Colonic mucosa (tissue), 4 donors: ENCODE data around the gene PTPN13. TPM values are rescaled to one million over a fixed set of nuclear protein-coding genes. Genes with fewer than 3 reads are reported as not detected.

Experiments
- DNase-seq: peaks from one replicate; pipeline ENCODE4 v3.0.0-alpha.2; 2020
- H3K27ac ChIP-seq: fragments of 200-600 bp; one replicate; pipeline ENCODE4 v1.8.0; 2021
- H3K27me3 ChIP-seq: fragments of 200-600 bp; one replicate; pipeline ENCODE4 v1.8.0; 2021
- H3K36me3 ChIP-seq: fragments of 200-600 bp; one replicate; pipeline ENCODE4 v1.8.0; 2021
- H3K4me1 ChIP-seq: fragments of 200-600 bp; one replicate; pipeline ENCODE4 v1.8.0; 2021; ENCODE audit warnings: mild to moderate bottlenecking
- H3K4me3 ChIP-seq: fragments of 200-600 bp; one replicate; pipeline ENCODE4 v1.8.0; 2021
- H3K9ac ChIP-seq, 2 donors: one replicate each; pipeline ENCODE4 v1.7.0; 2013; ENCODE audit warnings: control low read depth in 2 of 2, low read depth in 2 of 2, low read length in 2 of 2
- H3K9me3 ChIP-seq: fragments of 200-600 bp; one replicate; pipeline ENCODE4 v1.8.0; 2021
- intact Hi-C: fragments of 100-400 bp; cut with DNase I; formaldehyde crosslinking; loops from one replicate; pipeline ENCODE4 v1.14.1; 2022
- total RNA-seq, 2 donors: library from RNA; stranded (reverse); fragmentation: NEBNext Ultra II Directional in 1 of 2; extraction: Animal tissue kit (Norgen Biotek cat#: 25700) in 1 of 2; gene quantifications; one replicate each; pipeline ENCODE4 v1.2.1, GENCODE V29; 2021
- TF ChIP-seq, protein P1 (sequence below): fragments of 200-600 bp; IDR thresholded peaks from one replicate; pipeline ENCODE4 v1.8.0; 2022; ENCODE audit warnings: antibody characterized with exemption, mild to moderate bottlenecking
- donor health status: healthy.
- donor health status: DM: no; HTN: no; CAD: no.
- donor health status: DM: no; HTN: no; CAD: no.

Gene PTPN13
- total RNA-seq: 1 to 10 TPM; 2.6 to 4.2 TPM

GRCh38 chr4:86593688-86594558, at the start of gene PTPN13:
PTPN13 (plus strand) TSS chr4:86594315; CDS start chr4:86635257, 40,942 bp downstream.
- DNase-seq: peak; percentile 96
- H3K27ac ChIP-seq: peak within 1 kb of the TSS; percentile 71
- peak within 1 kb of the TSS; percentile 53 to 55 for H3K9ac ChIP-seq
- no peaks in the 10 kb centered on the region for H3K9me3 ChIP-seq
- no peaks in the 10 kb centered on the region for H3K4me1 ChIP-seq
- intact Hi-C loops: no loop called here
- peak within 1 kb of the TSS; percentile 60 for H3K4me3 ChIP-seq
- H3K36me3 ChIP-seq: no peaks in the 10 kb centered on the region
- TF ChIP-seq, protein P1, sequence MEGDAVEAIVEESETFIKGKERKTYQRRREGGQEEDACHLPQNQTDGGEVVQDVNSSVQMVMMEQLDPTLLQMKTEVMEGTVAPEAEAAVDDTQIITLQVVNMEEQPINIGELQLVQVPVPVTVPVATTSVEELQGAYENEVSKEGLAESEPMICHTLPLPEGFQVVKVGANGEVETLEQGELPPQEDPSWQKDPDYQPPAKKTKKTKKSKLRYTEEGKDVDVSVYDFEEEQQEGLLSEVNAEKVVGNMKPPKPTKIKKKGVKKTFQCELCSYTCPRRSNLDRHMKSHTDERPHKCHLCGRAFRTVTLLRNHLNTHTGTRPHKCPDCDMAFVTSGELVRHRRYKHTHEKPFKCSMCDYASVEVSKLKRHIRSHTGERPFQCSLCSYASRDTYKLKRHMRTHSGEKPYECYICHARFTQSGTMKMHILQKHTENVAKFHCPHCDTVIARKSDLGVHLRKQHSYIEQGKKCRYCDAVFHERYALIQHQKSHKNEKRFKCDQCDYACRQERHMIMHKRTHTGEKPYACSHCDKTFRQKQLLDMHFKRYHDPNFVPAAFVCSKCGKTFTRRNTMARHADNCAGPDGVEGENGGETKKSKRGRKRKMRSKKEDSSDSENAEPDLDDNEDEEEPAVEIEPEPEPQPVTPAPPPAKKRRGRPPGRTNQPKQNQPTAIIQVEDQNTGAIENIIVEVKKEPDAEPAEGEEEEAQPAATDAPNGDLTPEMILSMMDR: no peak
- no peaks in the 10 kb centered on the region for H3K27me3 ChIP-seq

- TF ChIP-seq, protein P1: no peak
- Histone ChIP-seq H3K27ac (no peak overlapping the region), H3K4me1 (no peaks in the 10 kb centered on the region), H3K9ac (no peak overlapping the region), H3K4me3 (no peak overlapping the region), H3K9me3 (no peaks in the 10 kb centered on the region), H3K27me3 (no peaks in the 10 kb centered on the region), H3K36me3 (no peaks in the 10 kb centered on the region)
- no peak for DNase-seq
- intact Hi-C loops: no loop called here
Measured at GRCh38 chr4:86547140-86547539, 47.0 kb upstream of the PTPN13 start.

GRCh38 chr4:86549163-86549788, 44.8 kb upstream of the PTPN13 start:
- intact Hi-C loops: no loop called here
- no peak for DNase-seq
- no peaks in the 10 kb centered on the region for H3K36me3 ChIP-seq
- H3K9ac ChIP-seq: no peak overlapping the region
- no peak overlapping the region for H3K27ac ChIP-seq
- no peaks in the 10 kb centered on the region for H3K4me1 ChIP-seq
- TF ChIP-seq, protein P1: no peak
- no peaks in the 10 kb centered on the region for H3K9me3 ChIP-seq
- no peaks in the 10 kb centered on the region for H3K27me3 ChIP-seq
- H3K4me3 ChIP-seq: no peak overlapping the region

DNA sequence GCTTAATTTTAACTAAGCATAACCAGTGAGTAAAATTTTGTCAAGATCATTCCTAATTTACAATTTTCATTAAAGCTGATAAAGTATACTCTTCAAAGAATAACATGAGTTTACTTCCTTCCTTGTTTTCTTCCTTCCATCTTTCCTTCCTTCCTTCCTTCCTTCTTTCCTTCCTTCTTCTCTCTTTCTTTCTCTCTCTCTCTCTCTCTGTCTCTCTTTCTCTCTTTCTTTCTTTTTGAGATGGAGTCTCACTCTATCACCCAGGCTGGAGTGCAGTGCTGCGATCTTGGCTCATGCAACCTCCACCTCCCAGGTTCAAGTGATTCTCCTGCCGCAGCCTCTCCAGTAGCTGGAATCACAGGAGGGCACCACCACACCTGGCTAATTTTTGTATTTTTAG, 42.7 kb upstream of the PTPN13 start:
- Histone ChIP-seq H3K36me3 (no peaks in the 10 kb centered on the region), H3K9ac (no peak overlapping the region), H3K27ac (no peak overlapping the region), H3K4me3 (no peak overlapping the region), H3K4me1 (no peaks in the 10 kb centered on the region), H3K9me3 (no peaks in the 10 kb centered on the region), H3K27me3 (no peaks in the 10 kb centered on the region)
- TF ChIP-seq, protein P1: no peak
- no peak for DNase-seq
- intact Hi-C loops: no loop called here

- Histone ChIP-seq H3K36me3 (no peaks in the 10 kb centered on the region), H3K9ac (no peak overlapping the region), H3K4me3 (no peak overlapping the region), H3K9me3 (no peaks in the 10 kb centered on the region), H3K27ac (no peak overlapping the region), H3K4me1 (no peaks in the 10 kb centered on the region), H3K27me3 (no peaks in the 10 kb centered on the region)
- intact Hi-C loops: no loop called here
- no peak for DNase-seq
- TF ChIP-seq, protein P1: no peak
Measured at GRCh38 chr4:86554646-86555045, 39.5 kb upstream of the PTPN13 start.
